GM23338 (cell line): ENCODE results near the gene TCP11L2. TPM values are rescaled to one million over a fixed set of nuclear protein-coding genes. Genes with fewer than 3 reads are reported as not detected.

ENCODE experiments used
- polyA plus RNA-seq: library from polyadenylated mRNA; unstranded; fragments of >200 nt; fragmentation: Nextera tagmentation; extraction: Ambion mirVana; gene quantifications from 2 replicates; pipeline ENCODE4 v1.2.1, GENCODE V29; 2016
- small RNA-seq: library from RNA; depleted of rRNA; stranded (forward); fragments of <200 nt; gene quantifications from one replicate; pipeline ENCODE3, GENCODE V24; 2014; ENCODE audit warnings: low replicate concordance
- total RNA-seq: library from RNA; depleted of rRNA; stranded (reverse); fragments of >200 nt; shearing (Covaris generic); gene quantifications from 2 replicates; pipeline ENCODE4 v1.2.3, GENCODE V29; 2014; rRNA removed

Gene TCP11L2
- total and polyA plus RNA-seq, 2 experiments from 2014 or later = 1.4 to 4.4 TPM

Small RNA genes lying within 50 kb of the gene (small RNA-seq; reads per million reads assigned to genes)
- not detected for gene RNU7-94P

Other genes starting within 250 kb of the TCP11L2 start
- gene NUAK1, start 163.8 kb upstream of the TCP11L2 start, total RNA-seq = 15.4 and 16.9 TPM in 2 replicates
- gene NUAK1, start 163.8 kb upstream of the TCP11L2 start, polyA plus RNA-seq = 4.7 and 5.4 TPM in 2 replicates
- 54.8 and 58.8 TPM in 2 replicates for gene CKAP4, start 54.7 kb upstream of the TCP11L2 start, total RNA-seq
- 32.3 and 35.2 TPM in 2 replicates for gene CKAP4, start 54.7 kb upstream of the TCP11L2 start, polyA plus RNA-seq
- 11.7 and 14.6 TPM in 2 replicates for gene POLR3B, start 55.0 kb downstream of the TCP11L2 start, total RNA-seq
- 3.9 and 4.0 TPM in 2 replicates for gene POLR3B, start 55.0 kb downstream of the TCP11L2 start, polyA plus RNA-seq